Prostate gland (tissue), 2 donors: ENCODE measurements around the gene AKNA. TPM values are rescaled to one million over a fixed set of nuclear protein-coding genes. Genes with fewer than 3 reads are reported as not detected.

Experiments
- DNase-seq: peaks from one replicate; pipeline ENCODE4 v3.0.0-alpha.2; 2019; ENCODE audit warnings: low spot score
- H3K27ac ChIP-seq, 2 donors: fragments of 200-600 bp; sonication (generic); 2 replicates each; pipeline ENCODE4 v1.5.1; 2017 to 2019
- H3K27me3 ChIP-seq: fragments of 200-600 bp; sonication (generic); replicated peaks from 2 replicates; pipeline ENCODE4 v1.5.1; 2019; ENCODE audit not compliant: insufficient read depth
- H3K36me3 ChIP-seq, 2 donors: fragments of 200-600 bp; sonication (generic); 1 replicate in 1 of 2; 2 replicates in 1 of 2; pipeline versions ENCODE4 v1.5.1 to v1.8.1; 2017 to 2019
- H3K4me1 ChIP-seq: fragments of 200-600 bp; sonication (generic); replicated peaks from 2 replicates; pipeline ENCODE4 v1.5.1; 2019
- H3K4me3 ChIP-seq, 2 donors: fragments of 200-600 bp; sonication (generic); 2 replicates each; pipeline ENCODE4 v1.5.1; 2017 to 2019
- H3K9me3 ChIP-seq: fragments of 200-600 bp; sonication (generic); 2 replicates; pipeline ENCODE4 v1.5.1; 2017
- POLR2A ChIP-seq: fragments of 450-650 bp; IDR thresholded peaks from one replicate; pipeline ENCODE4 v1.6.1; 2016; ENCODE audit warnings: antibody characterized with exemption, mild to moderate bottlenecking
- POLR2AphosphoS5 ChIP-seq: sonication (generic); formaldehyde crosslinking; IDR thresholded peaks from one replicate; pipeline ENCODE4 v1.6.1; 2017; ENCODE audit warnings: antibody characterized with exemption
- WGBS: methylation state at CpG from one replicate; pipeline ENCODE4 v1.1.5; 2018; 5-methylcytosine and 5-hydroxymethylcytosine counted together
- intact Hi-C: fragments of 100-400 bp; cut with DNase I; formaldehyde crosslinking; loops from one replicate; pipeline ENCODE4 v1.14.2; 2022
- total RNA-seq, 2 donors: library from RNA; depleted of rRNA; stranded (reverse); fragments of >200 nt; gene quantifications; one replicate each; pipeline ENCODE4 v1.1.0, GENCODE V29; 2016
- TF ChIP-seq, protein P1 (sequence below), 4 experiments: fragments of 200-600 bp in 2 of 4; fragments of 450-650 bp in 2 of 4; sonication (generic) in 2 of 4; IDR thresholded peaks; 1 replicate in 3 of 4; 2 replicates in 1 of 4; pipeline ENCODE4 v1.5.1; 2016 to 2019; ENCODE audit warnings: antibody characterized with exemption in 4 of 4, mild to moderate bottlenecking in 2 of 4, moderate library complexity in 2 of 4

Gene AKNA
- total RNA-seq, 2 donors from 2014 or later, result 20.5 to 30.1 TPM

DNA sequence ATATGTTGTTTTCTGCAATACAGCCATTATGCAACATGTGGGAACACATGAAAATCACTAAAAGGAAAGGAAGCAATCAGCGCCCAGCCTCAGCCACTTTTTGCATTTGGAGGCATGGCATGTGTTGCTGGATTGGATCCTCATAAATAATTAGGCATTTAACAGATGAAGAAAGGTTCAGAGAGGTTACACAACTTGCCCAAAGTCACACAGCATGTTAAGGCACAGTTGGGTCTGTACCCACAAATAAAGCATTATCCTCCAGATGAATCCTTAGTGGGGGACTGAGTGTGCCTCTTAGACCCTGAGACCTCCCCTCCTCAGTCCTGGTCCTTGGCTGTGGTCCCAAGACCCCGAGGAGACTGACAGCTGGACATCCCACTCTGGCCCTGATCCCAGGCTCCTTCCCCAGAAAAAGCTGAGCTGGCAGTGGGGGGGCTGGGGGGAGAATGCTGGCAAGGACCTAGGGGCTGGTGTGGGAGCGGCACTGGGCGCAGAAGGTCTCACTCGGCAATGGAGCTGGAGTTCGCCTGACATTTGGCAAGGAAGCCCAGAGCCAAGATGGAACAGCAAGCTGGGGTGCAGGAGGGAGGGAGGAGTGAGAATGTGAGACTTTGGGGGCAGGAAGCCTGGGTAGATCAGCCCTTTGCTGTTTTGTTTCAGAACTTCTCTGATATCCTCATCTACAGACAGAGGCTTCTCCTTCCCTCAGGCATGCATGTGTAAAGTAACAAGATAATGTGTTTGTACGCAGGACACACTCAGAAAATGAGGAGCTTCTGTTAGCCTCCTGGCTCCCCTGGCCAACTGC, 6.9 kb upstream of the AKNA start:
- H3K4me3 ChIP-seq, result no peak overlapping the region
- peaks cover 17% of the 10 kb centered on the region for H3K4me1 ChIP-seq
- no peaks in the 10 kb centered on the region for H3K27me3 ChIP-seq
- H3K36me3 ChIP-seq, result no peaks in the 10 kb centered on the region
- no peak for DNase-seq
- intact Hi-C loops, result loop anchor here (10.0 kb wide), 2 partner anchors 190 to 220 kb away; partner anchors contain the start of genes ATP6V1G1 and TMEM268
- WGBS, result 28% methylated on average over 7 of the region's 7 CpGs
- H3K27ac ChIP-seq, result peak overlapping the region; percentile 10 to 50
- TF ChIP-seq POLR2A (no peak), POLR2AphosphoS5 (no peak)
- TF ChIP-seq, protein P1, sequence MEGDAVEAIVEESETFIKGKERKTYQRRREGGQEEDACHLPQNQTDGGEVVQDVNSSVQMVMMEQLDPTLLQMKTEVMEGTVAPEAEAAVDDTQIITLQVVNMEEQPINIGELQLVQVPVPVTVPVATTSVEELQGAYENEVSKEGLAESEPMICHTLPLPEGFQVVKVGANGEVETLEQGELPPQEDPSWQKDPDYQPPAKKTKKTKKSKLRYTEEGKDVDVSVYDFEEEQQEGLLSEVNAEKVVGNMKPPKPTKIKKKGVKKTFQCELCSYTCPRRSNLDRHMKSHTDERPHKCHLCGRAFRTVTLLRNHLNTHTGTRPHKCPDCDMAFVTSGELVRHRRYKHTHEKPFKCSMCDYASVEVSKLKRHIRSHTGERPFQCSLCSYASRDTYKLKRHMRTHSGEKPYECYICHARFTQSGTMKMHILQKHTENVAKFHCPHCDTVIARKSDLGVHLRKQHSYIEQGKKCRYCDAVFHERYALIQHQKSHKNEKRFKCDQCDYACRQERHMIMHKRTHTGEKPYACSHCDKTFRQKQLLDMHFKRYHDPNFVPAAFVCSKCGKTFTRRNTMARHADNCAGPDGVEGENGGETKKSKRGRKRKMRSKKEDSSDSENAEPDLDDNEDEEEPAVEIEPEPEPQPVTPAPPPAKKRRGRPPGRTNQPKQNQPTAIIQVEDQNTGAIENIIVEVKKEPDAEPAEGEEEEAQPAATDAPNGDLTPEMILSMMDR (IDR thresholded peaks at IDR 0.05), result no peak
- no peaks in the 10 kb centered on the region for H3K9me3 ChIP-seq

DNA sequence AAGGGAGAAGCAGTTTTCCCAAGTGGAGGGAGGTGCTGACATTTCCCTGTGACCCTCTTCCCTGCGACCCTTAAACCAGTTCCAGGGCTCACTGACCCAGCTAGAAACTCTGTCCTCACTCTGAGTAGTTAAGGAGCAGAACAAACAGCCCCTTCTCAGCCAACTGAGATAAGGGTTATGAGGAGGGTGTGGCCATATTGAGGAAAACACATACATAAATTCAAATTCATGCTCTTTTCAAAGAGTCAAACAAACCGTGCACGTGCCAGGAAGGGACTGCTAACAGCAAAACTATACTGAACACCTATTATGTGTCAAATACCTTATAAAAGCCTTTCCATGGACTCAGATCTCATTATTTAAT, 4.9 kb upstream of the AKNA start:
- TF ChIP-seq POLR2AphosphoS5 (peak; percentile 30), POLR2A (no peak)
- intact Hi-C loops, result loop anchor here (10.0 kb wide), 2 partner anchors 192 to 222 kb away; partner anchors contain the start of genes ATP6V1G1 and TMEM268
- no peaks in the 10 kb centered on the region for H3K36me3 ChIP-seq
- no peaks in the 10 kb centered on the region for H3K9me3 ChIP-seq
- H3K27me3 ChIP-seq, result no peaks in the 10 kb centered on the region
- H3K4me1 ChIP-seq, result peaks cover 25% of the 10 kb centered on the region
- peak overlapping the region; percentile 63 to 64 for H3K27ac ChIP-seq
- H3K4me3 ChIP-seq, result no peak overlapping the region
- 3% methylated on average over 3 of the region's 3 CpGs for WGBS
- peak; percentile 55 for DNase-seq

GRCh38 chr9:114390952-114391351, 3.2 kb upstream of the AKNA start:
- TF ChIP-seq, protein P1 (IDR thresholded peaks at IDR 0.05), result no peak
- TF ChIP-seq POLR2AphosphoS5 (no peak), POLR2A (no peak)
- Histone ChIP-seq H3K9me3 (no peaks in the 10 kb centered on the region), H3K36me3 (no peaks in the 10 kb centered on the region), H3K27ac (no peak overlapping the region), H3K4me3 (no peak overlapping the region), H3K4me1 (peaks cover 31% of the 10 kb centered on the region), H3K27me3 (no peaks in the 10 kb centered on the region)
- 87% methylated on average over 2 of the region's 2 CpGs for WGBS
- intact Hi-C loops, result loop anchor here (10.0 kb wide), 2 partner anchors 194 to 224 kb away; partner anchors contain the start of genes ATP6V1G1 and TMEM268
- DNase-seq, result no peak

- Histone ChIP-seq H3K27ac (peak overlapping the region in 1 of 2 donors; percentile 80), H3K9me3 (no peaks in the 10 kb centered on the region), H3K36me3 (no peaks in the 10 kb centered on the region), H3K4me1 (peaks cover 24% of the 10 kb centered on the region), H3K4me3 (no peak overlapping the region), H3K27me3 (no peaks in the 10 kb centered on the region)
- intact Hi-C loops, result loop anchor here (5.0 to 10.0 kb wide), 3 partner anchors 37 to 225 kb away; partner anchors contain the start of genes ATP6V1G1 and TMEM268
- TF ChIP-seq POLR2A, result no peak
- TF ChIP-seq POLR2AphosphoS5, result no peak
- TF ChIP-seq, protein P1 (IDR thresholded peaks at IDR 0.05), result no peak
- WGBS, result 85% methylated on average over 7 of the region's 7 CpGs
- DNase-seq, result no peak
Observed at GRCh38 chr9:114389612-114390368, 2.0 kb upstream of the AKNA start.

DNA sequence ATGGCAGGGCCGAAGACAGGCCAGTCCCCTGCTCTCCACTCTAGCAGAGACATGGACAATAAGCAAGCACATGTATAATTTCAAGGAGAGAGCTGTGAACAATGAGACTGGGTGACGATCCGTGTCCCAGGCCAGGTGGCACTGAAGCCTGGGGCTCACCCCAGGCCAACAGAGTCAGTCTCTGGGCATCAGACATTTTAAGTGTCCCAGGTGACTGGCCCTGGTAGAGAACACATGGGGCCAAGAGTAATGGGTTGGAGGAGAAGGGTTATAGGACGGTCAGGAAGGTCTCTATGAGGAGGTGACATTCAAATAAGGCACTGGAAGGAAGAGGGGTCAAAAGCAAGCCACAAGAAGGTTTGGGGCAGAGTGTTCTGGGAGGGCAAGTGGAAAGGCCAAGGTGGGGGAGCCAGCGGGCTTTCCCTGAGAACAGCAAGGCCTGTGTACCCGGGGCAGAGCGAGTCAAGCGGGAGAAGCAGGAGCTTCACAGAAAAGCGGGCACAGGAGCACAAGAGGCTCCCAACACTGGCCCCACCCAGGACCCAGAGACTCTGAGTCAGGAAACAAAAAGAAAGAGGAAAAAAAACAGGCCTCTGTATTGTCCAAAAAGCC, 1.1 kb upstream of the AKNA start:
- TF ChIP-seq POLR2A, result no peak
- Histone ChIP-seq H3K36me3 (no peaks in the 10 kb centered on the region), H3K4me1 (peaks cover 19% of the 10 kb centered on the region), H3K4me3 (no peak overlapping the region), H3K9me3 (no peaks in the 10 kb centered on the region), H3K27me3 (no peaks in the 10 kb centered on the region), H3K27ac (peak overlapping the region; percentile 80 to 86)
- intact Hi-C loops, result loop anchor here (5.0 kb wide), 1 partner anchor 37 kb away; no protein-coding TSS in a partner anchor
- no peak for DNase-seq
- WGBS, result 72% methylated on average over 9 of the region's 9 CpGs
